Upper lobe of left lung (tissue), 6 donors: ENCODE data around the gene TBCA. TPM values are rescaled to one million over a fixed set of nuclear protein-coding genes. Genes with fewer than 3 reads are reported as not detected.

Source experiments
- ATAC-seq, 2 donors: fragments of 200-7000 bp; cut with Tn5 transposase; one replicate each; pipeline ENCODE4 v1.9.1; 2022; ENCODE audit warnings: mild to moderate bottlenecking in 2 of 2, moderate library complexity in 2 of 2; ENCODE audit not compliant: low FRiP score in 2 of 2
- DNase-seq, 2 donors: peaks; one replicate each; pipeline ENCODE4 v3.0.0-alpha.2; 2019 to 2020
- H3K27ac ChIP-seq, 4 donors: fragments of 200-600 bp; sonication (generic); one replicate each; pipeline ENCODE4 v1.5.1; 2016 to 2019
- H3K27me3 ChIP-seq, 4 donors: fragments of 200-600 bp; sonication (generic); one replicate each; pipeline ENCODE4 v1.5.1; 2017 to 2019
- H3K36me3 ChIP-seq, 4 donors: fragments of 200-600 bp; sonication (generic); one replicate each; pipeline ENCODE4 v1.5.1; 2016 to 2019
- H3K4me1 ChIP-seq, 4 donors: fragments of 200-600 bp; sonication (generic); one replicate each; pipeline ENCODE4 v1.5.1; 2018 to 2019
- H3K4me3 ChIP-seq, 4 donors: fragments of 200-600 bp; sonication (generic); one replicate each; pipeline ENCODE4 v1.5.1; 2017 to 2019; ENCODE audit warnings: mild to moderate bottlenecking in 2 of 4, moderate library complexity in 1 of 4
- H3K9me3 ChIP-seq, 4 donors: fragments of 200-600 bp; sonication (generic); one replicate each; pipeline ENCODE4 v1.5.1; 2018 to 2019
- CTCF ChIP-seq, 6 experiments: fragments of 450-650 bp in 4 of 6; fragments of 200-600 bp in 2 of 6; sonication (generic) in 2 of 6; IDR thresholded peaks; one replicate each; pipeline ENCODE4 v1.5.1; 2016 to 2019; ENCODE audit warnings: antibody characterized with exemption in 6 of 6
- EP300 ChIP-seq, 4 donors: sonication (generic); formaldehyde crosslinking; IDR thresholded peaks; one replicate each; pipeline ENCODE4 v1.5.1; 2017; ENCODE audit warnings: antibody characterized with exemption in 4 of 4, control low read depth in 2 of 4
- POLR2A ChIP-seq, 4 donors: fragments of 450-650 bp; IDR thresholded peaks; one replicate each; pipeline ENCODE4 v1.5.1; 2016 to 2017; ENCODE audit warnings: antibody characterized with exemption in 4 of 4, mild to moderate bottlenecking in 2 of 4
- POLR2AphosphoS5 ChIP-seq, 2 donors: sonication (generic); formaldehyde crosslinking; IDR thresholded peaks; one replicate each; pipeline ENCODE4 v1.5.1; 2017; ENCODE audit warnings: antibody characterized with exemption in 2 of 2
- WGBS, 2 donors: methylation state at CpG; one replicate each; pipeline ENCODE4 v1.1.5; 2017 to 2018; 5-methylcytosine and 5-hydroxymethylcytosine counted together
- total RNA-seq, 6 donors: library from RNA; depleted of rRNA in 4 of 6; stranded (reverse); fragments of >200 nt in 4 of 6; gene quantifications; one replicate each; pipeline versions ENCODE4 v1.1.0 to v1.2.1, GENCODE V29; 2016 to 2021
- donor health status: DM: no; HTN: no; CAD: no; lungs with moderate emphysema.
- donor health status: DM: no; HTN: yes; CAD: no; lungs with severe emphysema.

The TBCA gene
- total RNA-seq, 6 donors from 2014 or later = 69.2 to 163 (median 124) TPM

GRCh38 chr5:77776554-77777206 is 541 bp upstream of the TBCA start:
- no peaks in the 10 kb centered on the region for H3K27me3 ChIP-seq
- TF ChIP-seq POLR2AphosphoS5 (IDR thresholded peaks at IDR 0.05) = no peak
- TF ChIP-seq POLR2A (IDR thresholded peaks at IDR 0.05) = no peak
- no peak for TF ChIP-seq CTCF (IDR thresholded peaks at IDR 0.05)
- TF ChIP-seq EP300 (IDR thresholded peaks at IDR 0.05) = no peak
- peak overlapping the region; percentile 93 to 99 (median 96) for H3K27ac ChIP-seq
- H3K9me3 ChIP-seq = no peaks in the 10 kb centered on the region
- DNase-seq (no peak), ATAC-seq (no peak)
- H3K36me3 ChIP-seq = peaks cover 0 to 5% (median 0%) of the 10 kb centered on the region in 4 donors
- H3K4me1 ChIP-seq = peaks cover 21 to 41% (median 28%) of the 10 kb centered on the region in 4 donors
- WGBS, 2 donors = 25 to 27% methylated on average over 14 of the region's 14 CpGs
- peak overlapping the region; percentile 37 to 83 (median 66) for H3K4me3 ChIP-seq

GRCh38 chr5:77774981-77775789 is 954 bp downstream of the TBCA start:
- Histone ChIP-seq H3K36me3 (peaks cover 0 to 11% (median 3%) of the 10 kb centered on the region in 4 donors), H3K4me1 (peaks cover 25 to 51% (median 28%) of the 10 kb centered on the region in 4 donors), H3K9me3 (no peaks in the 10 kb centered on the region), H3K27me3 (no peaks in the 10 kb centered on the region), H3K27ac (peak overlapping the region; percentile 93 to 99 (median 96)), H3K4me3 (peak overlapping the region; percentile 38 to 83 (median 66))
- 5 to 11% methylated on average over 13 of the region's 13 CpGs for WGBS, 2 donors
- DNase-seq (no peak), ATAC-seq (no peak)
- no peak for TF ChIP-seq POLR2A (IDR thresholded peaks at IDR 0.05)
- no peak for TF ChIP-seq CTCF (IDR thresholded peaks at IDR 0.05)
- TF ChIP-seq POLR2AphosphoS5 (IDR thresholded peaks at IDR 0.05) = no peak
- no peak for TF ChIP-seq EP300 (IDR thresholded peaks at IDR 0.05)

GRCh38 chr5:77773734-77774280 is 2.3 kb downstream of the TBCA start:
- H3K27ac ChIP-seq = no peak overlapping the region
- TF ChIP-seq POLR2AphosphoS5 (IDR thresholded peaks at IDR 0.05) (no peak), EP300 (IDR thresholded peaks at IDR 0.05) (no peak)
- peak overlapping the region in 1 of 4 donors; percentile 62 for H3K4me3 ChIP-seq
- no peak for DNase-seq
- ATAC-seq = no peak
- H3K4me1 ChIP-seq = peaks cover 25 to 51% (median 28%) of the 10 kb centered on the region in 4 donors
- peaks cover 0 to 17% (median 4%) of the 10 kb centered on the region in 4 donors for H3K36me3 ChIP-seq
- H3K9me3 ChIP-seq = no peaks in the 10 kb centered on the region
- WGBS, 2 donors = 67 to 68% methylated on average over 3 of the region's 3 CpGs
- H3K27me3 ChIP-seq = no peaks in the 10 kb centered on the region

GRCh38 chr5:77772729-77773128 is 3.4 kb downstream of the TBCA start:
- no peaks in the 10 kb centered on the region for H3K27me3 ChIP-seq
- peaks cover 25 to 51% (median 28%) of the 10 kb centered on the region in 4 donors for H3K4me1 ChIP-seq
- TF ChIP-seq CTCF (IDR thresholded peaks at IDR 0.05) (no peak), POLR2AphosphoS5 (IDR thresholded peaks at IDR 0.05) (no peak), EP300 (IDR thresholded peaks at IDR 0.05) (no peak), POLR2A (IDR thresholded peaks at IDR 0.05) (no peak)
- no peak for DNase-seq
- H3K9me3 ChIP-seq = no peaks in the 10 kb centered on the region
- no peak overlapping the region for H3K27ac ChIP-seq
- ATAC-seq = no peak
- H3K4me3 ChIP-seq = no peak overlapping the region
- peaks cover 2 to 23% (median 4%) of the 10 kb centered on the region in 4 donors for H3K36me3 ChIP-seq

GRCh38 chr5:77771452-77771851 is 4.7 kb downstream of the TBCA start:
- Histone ChIP-seq H3K4me3 (no peak overlapping the region), H3K4me1 (peaks cover 25 to 46% (median 28%) of the 10 kb centered on the region in 4 donors), H3K36me3 (peaks cover 2 to 25% (median 5%) of the 10 kb centered on the region in 4 donors), H3K27me3 (no peaks in the 10 kb centered on the region), H3K9me3 (no peaks in the 10 kb centered on the region), H3K27ac (no peak overlapping the region)
- DNase-seq (no peak), ATAC-seq (no peak)
- 79 to 87% methylated on average over 5 of the region's 5 CpGs for WGBS, 2 donors
- TF ChIP-seq POLR2AphosphoS5 (IDR thresholded peaks at IDR 0.05) = no peak
- TF ChIP-seq POLR2A (IDR thresholded peaks at IDR 0.05) = no peak
- no peak for TF ChIP-seq EP300 (IDR thresholded peaks at IDR 0.05)
- TF ChIP-seq CTCF (IDR thresholded peaks at IDR 0.05) = no peak
